Endothelial cell (in vitro differentiated cells): ENCODE measurements around the gene ACTR1B. TPM values are rescaled to one million over a fixed set of nuclear protein-coding genes. Genes with fewer than 3 reads are reported as not detected.

Source experiments
- total RNA-seq: library from RNA; stranded (reverse); fragmentation: NEBNext Ultra II Directional; extraction: Animal tissue kit (Norgen Biotek cat#: 25700); gene quantifications from one replicate; pipeline ENCODE4 v1.2.1, GENCODE V29; 2021; ENCODE audit not compliant: unreplicated experiment

The ACTR1B gene
- total RNA-seq, 1 donor from 2014 or later = 52.1 TPM

Other genes starting within 250 kb of the ACTR1B start
- gene ANKRD36B, start 74.2 kb downstream of the ACTR1B start, total RNA-seq = 32.9 TPM
- gene COX5B, start 18.0 kb downstream of the ACTR1B start, total RNA-seq = 191 TPM
- gene C2orf92, start 5.7 kb upstream of the ACTR1B start, total RNA-seq = 15.1 TPM
- gene ZAP70, start 49.5 kb upstream of the ACTR1B start, total RNA-seq = 93.4 TPM